GM21723 (cell line): ENCODE data around the gene PCDHA9.
"Not testable (repeated sequence)": the region's sequence is repeated elsewhere in the genome, so short reads cannot be mapped to it uniquely, and the experiment has no call there.

Source experiments
- ATAC-seq: cut with Tn5 transposase; IDR thresholded peaks from one replicate; pipeline ENCODE4 v1.9.1; 2021; ENCODE audit warnings: mild to moderate bottlenecking, moderate library complexity; ENCODE audit not compliant: unreplicated experiment

PCDHA9 gene

GRCh38 chr5:140875085-140876065, 27.2 kb downstream of the PCDHA9 start, which contains the start of gene PCDHA12:
PCDHA12 (plus strand) TSS chr5:140875308; CDS start chr5:140875473, 165 bp downstream.
- ATAC-seq: no peak

- not testable (repeated sequence) for ATAC-seq
Observed at GRCh38 chr5:140876541-140877261, 28.5 kb downstream of the PCDHA9 start.

DNA sequence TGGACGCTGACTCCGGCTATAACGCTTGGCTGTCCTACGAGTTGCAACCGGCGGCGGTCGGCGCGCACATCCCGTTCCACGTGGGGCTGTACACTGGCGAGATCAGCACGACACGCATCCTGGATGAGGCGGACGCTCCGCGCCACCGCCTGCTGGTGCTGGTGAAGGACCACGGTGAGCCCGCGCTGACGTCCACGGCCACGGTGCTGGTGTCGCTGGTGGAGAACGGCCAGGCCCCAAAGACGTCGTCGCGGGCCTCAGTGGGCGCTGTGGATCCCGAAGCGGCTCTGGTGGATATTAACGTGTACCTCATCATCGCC, 29.0 kb downstream of the PCDHA9 start:
- no peak for ATAC-seq

- ATAC-seq: no peak
Observed at GRCh38 chr5:140881889-140882590, 33.9 kb downstream of the PCDHA9 start, which contains the start of gene PCDHA13. PCDHA13 (plus strand) TSS chr5:140882124; CDS start chr5:140882269, 145 bp downstream.

- ATAC-seq: no peak
Observed at GRCh38 chr5:140882591-140882899, 34.4 kb downstream of the PCDHA9 start.

GRCh38 chr5:140883373-140883772, 35.2 kb downstream of the PCDHA9 start:
- ATAC-seq: no peak

DNA sequence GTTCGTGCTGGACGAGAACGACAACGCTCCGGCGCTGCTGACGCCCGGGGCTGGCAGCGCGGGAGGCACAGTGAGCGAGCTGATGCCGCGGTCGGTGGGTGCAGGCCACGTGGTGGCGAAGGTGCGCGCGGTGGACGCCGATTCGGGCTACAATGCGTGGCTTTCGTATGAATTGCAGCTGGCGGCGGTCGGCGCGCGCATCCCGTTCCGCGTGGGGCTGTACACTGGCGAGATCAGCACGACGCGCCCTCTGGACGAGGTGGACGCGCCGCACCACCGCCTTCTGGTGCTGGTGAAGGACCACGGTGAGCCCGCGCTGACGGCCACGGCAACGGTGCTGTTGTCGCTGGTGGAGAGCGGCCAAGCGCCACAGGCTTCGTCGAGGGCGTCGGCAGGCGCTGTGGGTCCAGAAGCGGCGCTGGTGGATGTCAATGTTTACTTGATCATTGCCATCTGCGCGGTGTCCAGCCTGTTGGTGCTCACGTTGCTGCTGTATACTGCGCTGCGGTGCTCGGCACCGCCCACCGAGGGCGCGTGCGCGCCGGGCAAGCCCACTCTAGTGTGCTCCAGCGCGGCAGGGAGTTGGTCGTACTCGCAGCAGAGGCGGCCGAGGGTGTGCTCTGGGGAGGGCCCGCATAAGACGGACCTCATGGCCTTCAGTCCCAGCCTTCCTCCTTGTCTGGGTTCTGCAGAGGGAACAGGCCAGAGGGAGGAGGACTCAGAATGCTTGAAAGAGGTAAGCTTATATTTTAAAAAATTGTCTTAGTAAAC, 35.9 kb downstream of the PCDHA9 start:
- ATAC-seq: no peak
